Activated B cell treated with CpG ODN at 0.5 μM for 24 hours (primary cell): ENCODE data around the gene GALNT9. TPM values are rescaled to one million over a fixed set of nuclear protein-coding genes. Genes with fewer than 3 reads are reported as not detected.

Experiments
- ATAC-seq: fragments of 200-7000 bp; cut with Tn5 transposase; one replicate; pipeline ENCODE4 v1.10.0; 2021; ENCODE audit warnings: low read depth, mild to moderate bottlenecking, moderate library complexity
- CTCF ChIA-PET: fragments of 350-600 bp; sonication (Branson Sonifier 250); formaldehyde crosslinking; loops from one replicate; lab custom pipeline; 2021; ENCODE audit warnings: antibody characterized with exemption; lab: Charles Lee
- POLR2A ChIA-PET: fragments of 350-600 bp; sonication (Branson Sonifier 250); formaldehyde crosslinking; loops from one replicate; lab custom pipeline; 2021; ENCODE audit warnings: antibody characterized with exemption; lab: Charles Lee
- DNase-seq: peaks from one replicate; pipeline ENCODE4 v3.0.0; 2022
- H3K27ac Mint-ChIP-seq: one replicate; pipeline ENCODE4 v1.8.0; 2020; ENCODE audit warnings: mixed read lengths
- H3K27me3 Mint-ChIP-seq: one replicate; pipeline ENCODE4 v1.8.0; 2021; ENCODE audit warnings: mixed read lengths
- H3K36me3 Mint-ChIP-seq: one replicate; pipeline ENCODE4 v1.8.0; 2021; ENCODE audit warnings: low read depth, mixed read lengths
- H3K4me1 Mint-ChIP-seq: one replicate; pipeline ENCODE4 v1.8.0; 2021; ENCODE audit warnings: mixed read lengths
- H3K4me3 Mint-ChIP-seq: one replicate; pipeline ENCODE4 v1.8.0; 2020; ENCODE audit warnings: mild to moderate bottlenecking, mixed read lengths
- H3K9me3 Mint-ChIP-seq: one replicate; pipeline ENCODE4 v1.8.0; 2020; ENCODE audit warnings: mixed read lengths
- intact Hi-C: fragments of 100-400 bp; cut with micrococcal nuclease; formaldehyde crosslinking; loops from one replicate; pipeline ENCODE4 v1.15.1; 2024
- total RNA-seq: library from RNA; stranded (reverse); gene quantifications from 2 replicates; pipeline ENCODE4 v1.2.3, GENCODE V29; 2022
- TF ChIP-seq, protein P1 (sequence below): fragments of 200-600 bp; IDR thresholded peaks from one replicate; pipeline ENCODE4 v1.8.0; 2022; ENCODE audit warnings: antibody characterized with exemption, mild to moderate bottlenecking

The GALNT9 gene
- total RNA-seq, 1 donor from 2014 or later = not detected

DNA sequence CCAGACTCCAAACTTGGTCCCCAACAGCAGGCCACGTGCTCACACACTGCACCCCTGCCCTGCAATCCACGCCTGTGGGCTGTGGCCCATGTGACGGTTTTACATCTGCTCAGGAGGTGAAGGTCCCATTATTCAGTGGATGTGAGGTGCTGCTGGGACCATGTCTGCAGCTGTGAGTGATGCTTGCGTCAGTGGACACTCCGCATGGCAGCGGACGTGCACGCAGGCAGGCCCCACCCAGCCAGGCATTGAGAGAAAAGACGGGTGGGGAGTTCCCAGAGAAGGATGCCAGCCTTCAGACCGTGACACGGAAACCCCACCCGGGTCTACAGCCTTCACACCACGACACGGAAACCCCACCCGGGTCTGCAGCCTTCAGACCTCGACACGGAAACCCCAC is 117.6 kb downstream of the GALNT9 start:
- no peaks in the 10 kb centered on the region for H3K36me3 Mint-ChIP-seq
- intact Hi-C loops = no loop called here
- no peak overlapping the region for H3K4me3 Mint-ChIP-seq
- peak; percentile 47 for ATAC-seq
- H3K4me1 Mint-ChIP-seq = peaks cover 7% of the 10 kb centered on the region
- ChIA-PET POLR2A (no interaction called here), CTCF (no interaction called here)
- DNase-seq = no peak
- H3K27me3 Mint-ChIP-seq = peaks cover 4% of the 10 kb centered on the region
- H3K9me3 Mint-ChIP-seq = no peaks in the 10 kb centered on the region
- TF ChIP-seq, protein P1, sequence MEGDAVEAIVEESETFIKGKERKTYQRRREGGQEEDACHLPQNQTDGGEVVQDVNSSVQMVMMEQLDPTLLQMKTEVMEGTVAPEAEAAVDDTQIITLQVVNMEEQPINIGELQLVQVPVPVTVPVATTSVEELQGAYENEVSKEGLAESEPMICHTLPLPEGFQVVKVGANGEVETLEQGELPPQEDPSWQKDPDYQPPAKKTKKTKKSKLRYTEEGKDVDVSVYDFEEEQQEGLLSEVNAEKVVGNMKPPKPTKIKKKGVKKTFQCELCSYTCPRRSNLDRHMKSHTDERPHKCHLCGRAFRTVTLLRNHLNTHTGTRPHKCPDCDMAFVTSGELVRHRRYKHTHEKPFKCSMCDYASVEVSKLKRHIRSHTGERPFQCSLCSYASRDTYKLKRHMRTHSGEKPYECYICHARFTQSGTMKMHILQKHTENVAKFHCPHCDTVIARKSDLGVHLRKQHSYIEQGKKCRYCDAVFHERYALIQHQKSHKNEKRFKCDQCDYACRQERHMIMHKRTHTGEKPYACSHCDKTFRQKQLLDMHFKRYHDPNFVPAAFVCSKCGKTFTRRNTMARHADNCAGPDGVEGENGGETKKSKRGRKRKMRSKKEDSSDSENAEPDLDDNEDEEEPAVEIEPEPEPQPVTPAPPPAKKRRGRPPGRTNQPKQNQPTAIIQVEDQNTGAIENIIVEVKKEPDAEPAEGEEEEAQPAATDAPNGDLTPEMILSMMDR = no peak
- H3K27ac Mint-ChIP-seq = no peak overlapping the region

- Mint-ChIP-seq H3K36me3 (no peaks in the 10 kb centered on the region), H3K9me3 (no peaks in the 10 kb centered on the region), H3K4me3 (no peak overlapping the region), H3K27me3 (peaks cover 4% of the 10 kb centered on the region), H3K27ac (no peak overlapping the region), H3K4me1 (peaks cover 7% of the 10 kb centered on the region)
- TF ChIP-seq, protein P1 = no peak
- ChIA-PET POLR2A (no interaction called here), CTCF (no interaction called here)
- DNase-seq (no peak), ATAC-seq (no peak)
- intact Hi-C loops = no loop called here
Observed at GRCh38 chr12:132211326-132211725, 118.1 kb downstream of the GALNT9 start.

- ATAC-seq = no peak
- POLR2A ChIA-PET = no interaction called here
- Mint-ChIP-seq H3K9me3 (no peaks in the 10 kb centered on the region), H3K36me3 (no peaks in the 10 kb centered on the region), H3K4me1 (peaks cover 8% of the 10 kb centered on the region), H3K27me3 (peaks cover 9% of the 10 kb centered on the region), H3K27ac (no peak overlapping the region), H3K4me3 (no peak overlapping the region)
- TF ChIP-seq, protein P1 = no peak
- CTCF ChIA-PET = no interaction called here
- no peak for DNase-seq
- intact Hi-C loops = no loop called here
Observed at GRCh38 chr12:132210223-132211055, 119.0 kb downstream of the GALNT9 start.

DNA sequence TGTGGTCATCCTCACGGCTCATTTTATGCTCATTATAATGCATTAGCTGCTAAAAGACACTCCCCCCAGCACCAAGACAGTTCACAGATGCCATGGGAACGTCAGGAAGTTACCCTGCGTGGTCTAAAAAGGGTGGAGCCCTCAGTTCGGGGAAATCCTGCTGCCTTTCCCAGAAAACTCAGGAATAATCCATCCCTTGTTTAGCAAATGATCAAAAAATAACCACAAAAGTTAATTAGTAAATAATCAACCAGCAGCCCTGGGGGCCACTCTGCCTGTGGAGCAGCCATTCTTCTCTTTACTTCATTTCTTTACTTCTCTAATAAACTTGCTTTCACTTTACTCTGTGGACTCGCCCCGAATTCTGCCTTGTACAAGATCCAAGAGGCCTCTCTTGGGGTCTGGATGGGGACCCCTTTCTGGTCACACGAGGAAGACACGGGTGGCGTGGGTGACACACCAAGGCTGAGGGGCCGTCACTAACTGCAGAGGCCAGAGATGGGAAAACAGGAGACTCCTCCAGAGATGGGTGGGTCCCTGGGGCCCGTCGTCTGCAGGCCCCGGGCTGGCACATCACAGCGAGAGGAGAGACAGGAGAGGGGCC is 119.7 kb downstream of the GALNT9 start:
- intact Hi-C loops = no loop called here
- H3K4me3 Mint-ChIP-seq = no peak overlapping the region
- no peaks in the 10 kb centered on the region for H3K9me3 Mint-ChIP-seq
- DNase-seq = no peak
- TF ChIP-seq, protein P1 = no peak
- H3K27me3 Mint-ChIP-seq = peaks cover 13% of the 10 kb centered on the region
- ChIA-PET POLR2A (no interaction called here), CTCF (no interaction called here)
- H3K27ac Mint-ChIP-seq = no peak overlapping the region
- no peak for ATAC-seq
- H3K36me3 Mint-ChIP-seq = no peaks in the 10 kb centered on the region
- peaks cover 12% of the 10 kb centered on the region for H3K4me1 Mint-ChIP-seq

DNA sequence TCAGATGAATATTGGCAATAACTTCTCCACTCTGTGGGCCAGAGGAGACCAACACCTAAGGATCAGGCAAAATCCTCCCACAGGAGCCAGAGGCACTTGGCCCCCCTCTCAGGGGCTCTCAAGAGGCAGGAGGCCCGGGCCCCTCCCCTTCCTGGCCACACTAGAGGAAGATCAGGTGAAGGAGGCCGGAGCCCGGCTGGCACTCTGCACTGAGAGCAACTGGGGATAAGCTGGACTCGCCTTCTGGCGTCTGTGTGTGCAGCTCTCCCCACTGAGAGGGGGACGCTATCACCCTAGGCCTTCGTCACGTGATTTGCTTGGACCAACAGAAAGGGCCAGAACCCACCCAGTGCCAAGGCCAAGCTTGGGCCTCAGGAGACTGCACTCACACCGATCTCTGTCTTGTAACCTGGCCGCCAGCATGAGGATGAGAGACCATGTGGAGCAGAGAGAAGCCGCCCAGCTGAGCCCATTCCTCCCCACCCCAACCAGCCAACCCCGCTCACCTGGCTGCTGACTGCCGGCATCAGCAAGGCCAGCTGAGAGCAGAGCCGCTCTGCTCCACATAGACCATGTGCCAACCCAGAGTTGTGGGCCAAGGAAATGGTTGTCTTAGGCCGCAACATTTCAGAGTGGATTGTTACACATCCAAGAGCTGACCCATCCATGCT is 121.1 kb downstream of the GALNT9 start:
- ChIA-PET CTCF (no interaction called here), POLR2A (no interaction called here)
- intact Hi-C loops = no loop called here
- H3K36me3 Mint-ChIP-seq = no peaks in the 10 kb centered on the region
- H3K9me3 Mint-ChIP-seq = no peaks in the 10 kb centered on the region
- H3K27ac Mint-ChIP-seq = no peak overlapping the region
- ATAC-seq (no peak), DNase-seq (no peak)
- H3K4me1 Mint-ChIP-seq = peaks cover 9% of the 10 kb centered on the region
- TF ChIP-seq, protein P1 = no peak
- H3K27me3 Mint-ChIP-seq = peaks cover 23% of the 10 kb centered on the region
- H3K4me3 Mint-ChIP-seq = no peak overlapping the region
